Measurements from ENCODE around the gene HGS. TPM values are rescaled to one million over a fixed set of nuclear protein-coding genes. Genes with fewer than 3 reads are reported as not detected.

HGS gene
- total RNA-seq, 1 donor from 2014 or later: 88.3 TPM

DNA sequence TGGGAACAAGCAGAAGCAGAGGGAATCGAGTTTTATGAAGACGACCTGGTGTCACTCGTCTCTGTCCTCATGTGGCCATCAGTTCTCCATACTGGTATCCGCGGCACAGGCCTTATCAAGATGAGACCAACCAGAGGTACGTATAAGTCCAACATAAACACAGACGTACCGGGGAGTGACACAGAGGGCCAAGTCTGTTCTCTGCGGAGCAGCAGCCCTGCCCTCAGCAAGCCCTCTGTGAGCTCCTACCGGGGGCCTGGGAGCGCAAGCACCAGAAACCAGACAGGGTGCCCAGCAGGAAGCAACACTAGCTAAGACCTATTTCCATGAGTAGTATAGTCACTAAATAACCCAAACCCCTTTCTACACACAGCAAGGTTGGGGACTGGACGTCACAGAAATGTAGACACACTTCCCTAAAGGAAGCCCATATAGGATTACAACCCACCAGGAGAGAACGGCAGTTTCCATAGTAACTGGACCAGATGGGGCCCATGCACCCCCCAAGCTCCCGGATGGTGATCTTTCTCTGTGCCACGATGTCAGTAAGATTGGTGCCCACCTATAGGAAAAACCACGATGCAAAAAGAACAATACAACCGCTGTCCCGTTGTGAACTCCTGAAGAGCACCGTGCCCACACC is 1.1 kb upstream of the HGS start:
- DNase-seq: no peak
- ATAC-seq: no peak
- H3K9me3 ChIP-seq: no peaks in the 10 kb centered on the region
- TF ChIP-seq CTCF (IDR thresholded peaks at IDR 0.05): no peak
- peak overlapping the region; percentile 91 for H3K4me3 ChIP-seq
- H3K36me3 ChIP-seq: peaks cover 24% of the 10 kb centered on the region
- H3K27ac ChIP-seq: peak overlapping the region; percentile 82
- intact Hi-C loops (cut with DNase I): no loop called here
- H3K4me1 ChIP-seq: peaks cover 27% of the 10 kb centered on the region
- H3K27me3 ChIP-seq: no peaks in the 10 kb centered on the region

- peaks cover 27% of the 10 kb centered on the region for H3K4me1 ChIP-seq
- peaks cover 30% of the 10 kb centered on the region for H3K36me3 ChIP-seq
- no peak for TF ChIP-seq CTCF (IDR thresholded peaks at IDR 0.05)
- H3K27me3 ChIP-seq: no peaks in the 10 kb centered on the region
- no peaks in the 10 kb centered on the region for H3K9me3 ChIP-seq
- DNase-seq (no peak), ATAC-seq (no peak)
- intact Hi-C loops (cut with DNase I): no loop called here
- peak overlapping the region; percentile 82 for H3K27ac ChIP-seq
- peak overlapping the region; percentile 91 for H3K4me3 ChIP-seq
These were observed 615 bp upstream of the HGS start for GRCh38 chr17:81683208-81683583.

DNA sequence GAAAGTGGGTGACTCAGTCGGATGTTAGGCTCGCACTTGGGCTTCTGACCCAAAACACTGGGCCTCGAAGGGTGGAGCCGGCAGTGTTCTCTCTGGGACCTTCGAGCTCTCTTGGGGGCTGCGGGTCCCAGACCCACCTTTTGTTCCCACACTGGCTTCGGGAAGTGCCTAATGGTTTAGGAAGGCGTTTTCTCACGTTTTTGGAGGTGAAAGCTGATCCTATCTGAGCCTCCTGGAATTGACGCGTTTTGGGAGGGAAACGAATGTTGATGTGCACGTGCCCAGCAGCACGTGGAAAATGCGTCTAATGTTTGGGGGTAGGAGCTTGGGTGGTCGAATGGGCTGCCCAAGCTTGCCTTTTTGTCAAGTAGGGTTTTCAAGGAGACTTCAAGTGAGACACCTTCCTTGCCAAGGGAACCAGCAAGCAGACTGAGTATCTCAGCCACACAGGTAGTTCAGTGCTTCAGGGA is 666 bp downstream of the HGS start:
- Histone ChIP-seq H3K36me3 (peaks cover 42% of the 10 kb centered on the region), H3K27me3 (no peaks in the 10 kb centered on the region), H3K4me3 (peak overlapping the region; percentile 91), H3K9me3 (no peaks in the 10 kb centered on the region), H3K4me1 (peaks cover 27% of the 10 kb centered on the region), H3K27ac (peak overlapping the region; percentile 88)
- intact Hi-C loops (cut with DNase I): no loop called here
- DNase-seq (no peak), ATAC-seq (no peak)
- TF ChIP-seq CTCF (IDR thresholded peaks at IDR 0.05): no peak

DNA sequence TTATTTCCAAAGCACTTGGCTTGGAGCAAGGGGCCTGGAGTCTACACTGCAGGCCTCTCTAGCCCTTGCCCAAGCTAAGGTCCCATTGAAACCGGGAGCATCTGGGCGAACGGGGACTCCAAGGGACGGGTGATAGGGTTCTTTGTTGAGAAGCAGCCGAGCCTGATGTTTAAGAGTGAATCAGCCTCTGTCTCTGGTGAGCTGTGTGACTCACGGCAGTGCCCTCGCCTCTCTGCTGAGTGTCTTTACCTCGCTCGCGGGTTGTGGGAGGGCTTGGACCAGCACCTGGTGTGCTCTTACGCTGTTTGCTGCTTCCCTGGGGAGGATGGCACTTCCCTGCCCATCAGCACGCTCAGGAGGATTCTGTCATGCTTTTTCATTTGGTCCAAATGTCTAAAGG is 1.3 kb downstream of the HGS start:
- TF ChIP-seq CTCF (IDR thresholded peaks at IDR 0.05): no peak
- intact Hi-C loops (cut with DNase I): no loop called here
- Histone ChIP-seq H3K36me3 (peaks cover 49% of the 10 kb centered on the region), H3K4me3 (peak overlapping the region; percentile 91), H3K27me3 (no peaks in the 10 kb centered on the region), H3K9me3 (no peaks in the 10 kb centered on the region), H3K4me1 (peaks cover 27% of the 10 kb centered on the region), H3K27ac (peak overlapping the region; percentile 88)
- ATAC-seq (no peak), DNase-seq (no peak)

DNA sequence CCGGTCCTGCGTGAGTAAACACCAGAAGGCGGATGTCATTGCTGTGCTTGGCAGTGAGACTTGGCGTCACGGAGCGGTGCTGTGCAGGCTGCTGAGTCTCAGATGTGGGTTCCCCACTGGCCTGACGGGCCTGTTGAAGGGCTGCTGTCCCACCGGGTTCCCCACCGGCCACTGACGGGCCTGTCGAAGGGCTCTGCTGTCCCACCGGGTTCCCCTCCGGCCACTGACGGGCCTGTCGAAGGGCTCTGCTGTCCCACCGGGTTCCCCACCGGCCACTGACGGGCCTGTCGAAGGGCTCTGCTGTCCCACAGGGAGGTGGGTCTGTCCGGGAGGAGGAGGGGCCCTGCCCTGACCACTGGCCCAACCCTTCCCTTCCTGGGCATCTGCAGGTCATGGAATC is 2.8 kb downstream of the HGS start:
- H3K4me3 ChIP-seq: no peak overlapping the region
- intact Hi-C loops (cut with DNase I): no loop called here
- ATAC-seq (no peak), DNase-seq (no peak)
- peaks cover 27% of the 10 kb centered on the region for H3K4me1 ChIP-seq
- H3K27ac ChIP-seq: no peak overlapping the region
- H3K36me3 ChIP-seq: peaks cover 63% of the 10 kb centered on the region
- TF ChIP-seq CTCF (IDR thresholded peaks at IDR 0.05): no peak
- no peaks in the 10 kb centered on the region for H3K27me3 ChIP-seq
- no peaks in the 10 kb centered on the region for H3K9me3 ChIP-seq

Data from upper lobe of right lung (tissue), 1 donor.